Naive thymus-derived CD4-positive, alpha-beta T cell (primary cell): ENCODE measurements around the gene C3orf85. TPM values are rescaled to one million over a fixed set of nuclear protein-coding genes. Genes with fewer than 3 reads are reported as not detected.

Experiments used
- ATAC-seq: fragments of 150-1000 bp; cut with Tn5 transposase; 2 replicates; pipeline ENCODE4 v1.10.0; 2021; ENCODE audit warnings: mild to moderate bottlenecking, moderate library complexity
- CTCF ChIA-PET: fragments of 350-600 bp; sonication (Branson Sonifier 250); formaldehyde crosslinking; loops from one replicate; lab custom pipeline; 2021; ENCODE audit warnings: antibody characterized with exemption; lab: Charles Lee
- POLR2A ChIA-PET: fragments of 350-600 bp; sonication (Branson Sonifier 250); formaldehyde crosslinking; loops from one replicate; lab custom pipeline; 2021; ENCODE audit warnings: antibody characterized with exemption, inconsistent platforms; lab: Charles Lee
- DNase-seq, 9 donors: peaks; one replicate each; pipeline versions ENCODE4 v3.0.0 to v3.0.0-alpha.2; 2020 to 2022; ENCODE audit warnings: mixed read lengths in 1 of 9
- H3K27ac ChIP-seq: one replicate; pipeline ENCODE4 v1.7.0; 2013; ENCODE audit warnings: mild to moderate bottlenecking, low read depth, low read length, moderate library complexity
- H3K27me3 ChIP-seq, 2 donors: one replicate each; pipeline ENCODE4 v1.7.0; 2013; ENCODE audit warnings: low read length in 2 of 2, mild to moderate bottlenecking in 2 of 2, moderate library complexity in 2 of 2; ENCODE audit not compliant: control insufficient read depth in 2 of 2, insufficient read depth in 2 of 2
- H3K36me3 ChIP-seq, 3 experiments: 1 replicate in 2 of 3; 2 replicates in 1 of 3; pipeline ENCODE4 v1.7.0; 2013; ENCODE audit warnings: low read length in 3 of 3, mild to moderate bottlenecking in 3 of 3, moderate library complexity in 1 of 3; ENCODE audit not compliant: insufficient read depth in 3 of 3, control insufficient read depth in 2 of 3
- H3K4me1 ChIP-seq, 2 donors: one replicate each; pipeline ENCODE4 v1.7.0; 2013; ENCODE audit warnings: low read length in 2 of 2, mild to moderate bottlenecking in 2 of 2, moderate library complexity in 1 of 2; ENCODE audit not compliant: control insufficient read depth in 2 of 2, insufficient read depth in 2 of 2
- H3K4me3 ChIP-seq: 2 replicates; pipeline ENCODE4 v1.7.0; 2013; ENCODE audit warnings: mild to moderate bottlenecking, low read length
- H3K9me3 ChIP-seq, 3 experiments: 1 replicate in 2 of 3; 2 replicates in 1 of 3; pipeline ENCODE4 v1.7.0; 2013; ENCODE audit warnings: low read length in 3 of 3; ENCODE audit not compliant: control insufficient read depth in 2 of 3
- H3K27ac Mint-ChIP-seq, 9 donors: one replicate each; pipeline ENCODE4 v1.8.0; 2020 to 2022; ENCODE audit warnings: mixed read lengths in 9 of 9, mild to moderate bottlenecking in 8 of 9, moderate library complexity in 5 of 9, inconsistent platforms in 2 of 9
- H3K27me3 Mint-ChIP-seq, 5 donors: one replicate each; pipeline ENCODE4 v1.8.0; 2021 to 2022; ENCODE audit warnings: mixed read lengths in 5 of 5, mild to moderate bottlenecking in 1 of 5
- H3K36me3 Mint-ChIP-seq, 5 donors: one replicate each; pipeline ENCODE4 v1.8.0; 2020 to 2022; ENCODE audit warnings: mixed read lengths in 5 of 5, mild to moderate bottlenecking in 3 of 5, inconsistent platforms in 1 of 5
- H3K4me1 Mint-ChIP-seq, 7 donors: one replicate each; pipeline ENCODE4 v1.8.0; 2020 to 2022; ENCODE audit warnings: mixed read lengths in 7 of 7, mild to moderate bottlenecking in 3 of 7, inconsistent platforms in 1 of 7
- H3K4me3 Mint-ChIP-seq, 10 donors: one replicate each; pipeline ENCODE4 v1.8.0; 2020 to 2022; ENCODE audit warnings: mild to moderate bottlenecking in 10 of 10, mixed read lengths in 10 of 10, moderate library complexity in 6 of 10, inconsistent platforms in 2 of 10
- H3K9me3 Mint-ChIP-seq, 11 donors: one replicate each; pipeline ENCODE4 v1.8.0; 2020 to 2022; ENCODE audit warnings: mixed read lengths in 11 of 11, mild to moderate bottlenecking in 4 of 11, inconsistent platforms in 1 of 11, moderate library complexity in 1 of 11
- intact Hi-C, 2 donors: fragments of 100-400 bp; cut with micrococcal nuclease; formaldehyde crosslinking; loops; one replicate each; pipeline ENCODE4 v1.15.1; 2023
- polyA plus RNA-seq, 2 donors: library from polyadenylated mRNA; unstranded; fragments of 300-500 nt; fragmentation: Illumina TruSeq; gene quantifications; one replicate each; pipeline ENCODE4 v1.2.3, GENCODE V29; 2021
- total RNA-seq, 6 experiments: library from RNA in 5 of 6; stranded (reverse) in 5 of 6; gene quantifications; 1 replicate in 5 of 6; 2 replicates in 1 of 6; pipeline ENCODE4 v1.2.3 and lab custom pipeline; 2021 to 2026

Gene C3orf85
- total and polyA plus RNA-seq, 7 experiments from 2014 or later = not detected

DNA sequence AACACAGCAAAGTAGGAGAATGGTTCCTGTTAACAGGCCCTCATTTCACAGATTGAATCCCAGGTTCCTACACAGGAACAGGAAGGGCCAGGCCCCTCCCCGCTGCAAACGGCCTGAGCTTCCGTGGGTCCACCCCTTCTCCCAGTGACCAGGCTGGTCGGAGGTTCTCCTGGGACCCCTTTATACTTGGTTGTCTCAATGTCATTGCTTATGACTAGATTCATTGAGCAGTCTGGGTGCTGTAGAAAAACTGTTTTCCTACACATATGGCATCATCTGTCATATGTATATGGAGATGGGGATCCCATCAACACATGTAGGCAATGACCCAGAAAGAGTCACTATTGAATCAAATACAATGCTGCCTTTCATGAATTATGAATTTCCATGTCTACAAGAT, 3.8 kb downstream of the C3orf85 start:
- intact Hi-C loops = no loop called here
- CTCF ChIA-PET = no interaction called here
- Mint-ChIP-seq H3K4me3 (no peak overlapping the region), H3K27ac (no peak overlapping the region), H3K9me3 (peaks cover 0 to 4% (median 0%) of the 10 kb centered on the region in 11 donors), H3K36me3 (no peaks in the 10 kb centered on the region), H3K4me1 (peaks cover 0 to 2% (median 0%) of the 10 kb centered on the region in 7 donors), H3K27me3 (peaks cover 2 to 16% (median 11%) of the 10 kb centered on the region in 5 donors)
- Histone ChIP-seq H3K4me3 (no peak overlapping the region), H3K36me3 (no peaks in the 10 kb centered on the region), H3K27ac (no peak overlapping the region), H3K4me1 (no peaks in the 10 kb centered on the region), H3K9me3 (no peaks in the 10 kb centered on the region), H3K27me3 (no peaks in the 10 kb centered on the region)
- DNase-seq = no peak
- no peak for ATAC-seq
- POLR2A ChIA-PET = no interaction called here

DNA sequence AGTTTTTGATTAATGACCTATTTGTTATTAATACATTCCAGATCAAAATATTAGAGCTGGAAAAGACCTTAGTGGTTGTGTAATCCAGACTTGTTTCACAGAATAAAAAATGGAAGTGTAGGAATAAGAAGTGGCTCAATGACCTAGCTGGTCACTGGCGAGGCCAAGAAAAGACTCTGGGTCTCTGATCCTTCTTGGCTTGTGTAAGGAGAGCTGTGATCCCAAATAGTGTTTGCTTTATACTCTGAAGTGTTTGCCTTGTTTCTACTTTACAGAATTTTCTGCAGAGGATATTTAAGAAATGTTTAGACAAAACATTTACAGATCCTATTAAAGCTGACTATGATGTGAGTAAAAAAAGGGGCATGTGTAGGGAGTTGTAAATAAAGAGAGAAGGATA, 7.1 kb downstream of the C3orf85 start:
- H3K4me3 ChIP-seq = no peak overlapping the region
- intact Hi-C loops = no loop called here
- H3K9me3 ChIP-seq = no peaks in the 10 kb centered on the region
- no peaks in the 10 kb centered on the region for H3K36me3 ChIP-seq
- Mint-ChIP-seq H3K27me3 (peaks cover 2 to 32% (median 17%) of the 10 kb centered on the region in 5 donors), H3K9me3 (peaks cover 0 to 16% (median 2%) of the 10 kb centered on the region in 11 donors), H3K27ac (no peak overlapping the region), H3K4me3 (no peak overlapping the region), H3K36me3 (no peaks in the 10 kb centered on the region), H3K4me1 (peaks cover 0 to 2% (median 0%) of the 10 kb centered on the region in 7 donors)
- ATAC-seq = no peak
- H3K27ac ChIP-seq = no peak overlapping the region
- no peaks in the 10 kb centered on the region for H3K27me3 ChIP-seq
- H3K4me1 ChIP-seq = no peaks in the 10 kb centered on the region
- CTCF ChIA-PET = no interaction called here
- POLR2A ChIA-PET = no interaction called here
- DNase-seq = no peak

DNA sequence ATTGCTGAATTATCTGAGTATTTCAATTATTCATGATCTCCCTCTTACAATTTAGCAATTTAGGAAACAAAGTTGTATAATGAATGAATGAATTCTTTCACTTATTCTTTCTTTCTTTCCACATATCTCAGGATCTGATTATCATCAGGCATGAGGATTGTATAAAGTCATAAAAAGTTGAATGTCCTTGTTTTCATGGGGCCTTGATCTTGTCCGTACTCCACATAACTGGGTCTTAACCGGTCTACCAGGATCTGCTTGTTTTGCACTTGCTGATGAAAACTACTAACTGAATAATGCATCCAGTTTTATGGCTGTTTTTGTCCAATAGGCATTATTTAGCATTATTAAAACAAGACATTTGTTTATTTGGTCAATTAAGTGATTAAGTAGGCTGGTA, 12.6 kb downstream of the C3orf85 start:
- peaks cover 0 to 5% (median 0%) of the 10 kb centered on the region in 5 donors for H3K36me3 Mint-ChIP-seq
- no peaks in the 10 kb centered on the region for H3K4me1 Mint-ChIP-seq
- H3K9me3 Mint-ChIP-seq = peaks cover 0 to 16% (median 3%) of the 10 kb centered on the region in 11 donors
- H3K27ac ChIP-seq = no peak overlapping the region
- H3K9me3 ChIP-seq = no peaks in the 10 kb centered on the region
- no peaks in the 10 kb centered on the region for H3K27me3 ChIP-seq
- no peak overlapping the region for H3K4me3 ChIP-seq
- intact Hi-C loops = no loop called here
- H3K27ac Mint-ChIP-seq = no peak overlapping the region
- CTCF ChIA-PET = no interaction called here
- POLR2A ChIA-PET = no interaction called here
- ATAC-seq (no peak), DNase-seq (no peak)
- H3K4me3 Mint-ChIP-seq = no peak overlapping the region
- H3K36me3 ChIP-seq = no peaks in the 10 kb centered on the region
- no peaks in the 10 kb centered on the region for H3K4me1 ChIP-seq
- peaks cover 2 to 32% (median 13%) of the 10 kb centered on the region in 5 donors for H3K27me3 Mint-ChIP-seq

DNA sequence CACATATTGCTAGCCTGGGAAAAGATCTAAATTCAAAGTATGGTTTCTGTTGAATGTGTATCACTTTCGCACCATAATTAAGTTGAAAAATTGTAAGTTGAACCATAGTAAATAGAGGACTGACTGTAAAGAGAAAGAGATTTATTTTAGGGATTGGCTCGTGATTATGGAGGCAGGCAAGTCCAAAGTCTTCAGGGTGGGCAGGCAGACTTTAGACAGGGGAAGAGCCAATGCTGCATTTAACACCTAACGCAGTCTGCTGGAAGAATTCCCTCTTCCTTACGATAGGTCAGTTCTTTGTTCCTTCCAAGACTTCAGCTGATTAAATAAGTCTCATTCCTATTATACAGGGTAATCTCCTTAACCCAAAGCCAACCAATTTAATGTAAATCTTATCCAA, 15.8 kb downstream of the C3orf85 start:
- Mint-ChIP-seq H3K4me3 (no peak overlapping the region), H3K27ac (no peak overlapping the region), H3K9me3 (peaks cover 0 to 12% (median 2%) of the 10 kb centered on the region in 11 donors), H3K36me3 (peaks cover 0 to 5% (median 0%) of the 10 kb centered on the region in 5 donors), H3K27me3 (peaks cover 0 to 20% (median 7%) of the 10 kb centered on the region in 5 donors), H3K4me1 (no peaks in the 10 kb centered on the region)
- H3K9me3 ChIP-seq = no peaks in the 10 kb centered on the region
- no peak overlapping the region for H3K27ac ChIP-seq
- intact Hi-C loops = no loop called here
- no peaks in the 10 kb centered on the region for H3K27me3 ChIP-seq
- no peak overlapping the region for H3K4me3 ChIP-seq
- no peaks in the 10 kb centered on the region for H3K36me3 ChIP-seq
- ATAC-seq (no peak), DNase-seq (no peak)
- ChIA-PET POLR2A (no interaction called here), CTCF (no interaction called here)
- no peaks in the 10 kb centered on the region for H3K4me1 ChIP-seq

DNA sequence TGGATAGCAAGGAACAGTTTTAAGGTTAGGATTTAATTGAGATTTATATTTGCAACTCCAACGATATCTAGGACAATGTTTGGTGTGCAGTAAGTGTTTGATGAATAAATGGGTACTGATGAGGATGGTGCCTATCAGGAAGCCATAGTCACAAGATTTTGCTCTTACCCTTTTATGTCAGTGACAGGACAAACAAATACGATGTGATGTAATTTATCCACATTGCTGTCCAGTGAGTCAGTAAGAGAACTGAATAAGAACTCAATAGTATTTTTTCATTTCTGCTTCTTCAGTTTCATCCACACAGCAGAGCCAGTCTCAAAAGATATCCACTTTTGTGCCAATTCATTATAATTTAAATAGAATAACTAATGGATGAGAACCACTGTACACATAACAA, 18.5 kb downstream of the C3orf85 start:
- Histone ChIP-seq H3K36me3 (no peaks in the 10 kb centered on the region), H3K4me3 (no peak overlapping the region), H3K4me1 (no peaks in the 10 kb centered on the region), H3K27ac (no peak overlapping the region), H3K27me3 (no peaks in the 10 kb centered on the region), H3K9me3 (no peaks in the 10 kb centered on the region)
- Mint-ChIP-seq H3K4me3 (no peak overlapping the region), H3K9me3 (peaks cover 0 to 12% (median 4%) of the 10 kb centered on the region in 11 donors), H3K4me1 (no peaks in the 10 kb centered on the region), H3K27me3 (peaks cover 0 to 12% (median 3%) of the 10 kb centered on the region in 5 donors), H3K36me3 (peaks cover 0 to 5% (median 0%) of the 10 kb centered on the region in 5 donors), H3K27ac (no peak overlapping the region)
- ChIA-PET CTCF (no interaction called here), POLR2A (no interaction called here)
- no peak for DNase-seq
- intact Hi-C loops = no loop called here
- no peak for ATAC-seq

DNA sequence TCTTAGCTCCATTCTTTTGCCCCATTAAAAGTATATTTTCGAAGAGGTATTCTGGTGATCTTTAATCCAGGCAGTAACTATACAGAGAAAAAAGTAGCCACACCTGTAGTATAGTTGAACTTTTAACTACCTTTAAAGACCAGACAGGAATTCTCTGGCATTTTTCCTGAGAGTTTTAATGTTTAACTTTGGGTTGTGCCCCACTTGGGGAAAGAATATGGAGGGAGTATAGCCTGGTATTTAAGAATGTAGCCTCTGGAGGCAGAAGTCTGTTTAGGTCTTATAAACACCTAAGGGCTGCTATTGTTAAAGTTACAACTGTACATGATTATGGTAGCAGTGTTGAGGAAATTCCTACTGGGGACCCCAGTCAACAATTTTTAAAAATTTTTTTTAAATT, 19.3 kb downstream of the C3orf85 start:
- intact Hi-C loops = no loop called here
- Histone ChIP-seq H3K4me3 (no peak overlapping the region), H3K27me3 (no peaks in the 10 kb centered on the region), H3K36me3 (no peaks in the 10 kb centered on the region), H3K4me1 (no peaks in the 10 kb centered on the region), H3K9me3 (no peaks in the 10 kb centered on the region), H3K27ac (no peak overlapping the region)
- CTCF ChIA-PET = no interaction called here
- peaks cover 0 to 9% (median 3%) of the 10 kb centered on the region in 5 donors for H3K27me3 Mint-ChIP-seq
- H3K9me3 Mint-ChIP-seq = peaks cover 0 to 12% (median 5%) of the 10 kb centered on the region in 11 donors
- POLR2A ChIA-PET = no interaction called here
- ATAC-seq = no peak
- no peak overlapping the region for H3K4me3 Mint-ChIP-seq
- H3K36me3 Mint-ChIP-seq = peaks cover 0 to 5% (median 0%) of the 10 kb centered on the region in 5 donors
- H3K4me1 Mint-ChIP-seq = no peaks in the 10 kb centered on the region
- no peak overlapping the region for H3K27ac Mint-ChIP-seq
- DNase-seq = no peak

DNA sequence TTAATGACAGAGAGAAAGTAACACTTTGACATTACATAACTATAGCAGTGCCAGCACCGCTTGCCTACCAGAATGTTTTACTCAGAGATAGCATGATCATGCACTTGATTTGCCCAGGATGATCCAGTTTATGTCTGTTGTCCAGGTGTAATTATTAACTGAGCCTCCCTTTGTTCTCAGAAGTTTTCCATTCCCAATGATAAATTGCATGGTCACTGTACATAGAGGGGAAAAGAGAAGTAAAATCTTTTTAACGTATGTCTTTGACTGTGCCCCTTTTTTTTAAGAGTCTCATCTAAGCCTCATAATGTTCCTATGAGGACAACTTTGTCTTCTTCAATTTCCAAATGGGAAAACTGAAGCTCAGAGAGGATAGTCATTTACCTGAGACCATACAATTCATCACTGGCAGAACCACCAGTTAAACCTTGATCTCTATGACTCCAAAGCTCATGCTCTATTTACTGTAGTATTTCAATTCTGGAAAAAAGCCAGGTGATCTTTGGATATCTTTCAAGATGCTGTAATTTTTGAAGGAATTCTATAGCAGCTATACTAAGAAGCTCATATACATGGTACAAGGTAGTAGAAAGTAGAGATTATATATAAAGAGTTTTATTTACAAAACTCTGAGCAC, 25.1 kb downstream of the C3orf85 start:
- ChIA-PET CTCF (no interaction called here), POLR2A (no interaction called here)
- no peak overlapping the region for H3K4me3 ChIP-seq
- H3K4me1 Mint-ChIP-seq = no peaks in the 10 kb centered on the region
- peaks cover 0 to 10% (median 4%) of the 10 kb centered on the region in 11 donors for H3K9me3 Mint-ChIP-seq
- H3K27me3 ChIP-seq = no peaks in the 10 kb centered on the region
- H3K36me3 ChIP-seq = no peaks in the 10 kb centered on the region
- H3K27ac ChIP-seq = no peak overlapping the region
- ATAC-seq (no peak), DNase-seq (no peak)
- no peaks in the 10 kb centered on the region for H3K4me1 ChIP-seq
- intact Hi-C loops = no loop called here
- H3K27me3 Mint-ChIP-seq = peaks cover 0 to 10% (median 5%) of the 10 kb centered on the region in 5 donors
- no peaks in the 10 kb centered on the region for H3K36me3 Mint-ChIP-seq
- H3K27ac Mint-ChIP-seq = no peak overlapping the region
- no peaks in the 10 kb centered on the region for H3K9me3 ChIP-seq
- no peak overlapping the region for H3K4me3 Mint-ChIP-seq
